HG03060 (cell line): ENCODE results near the gene SLC24A3.

Experiments
- ATAC-seq: cut with Tn5 transposase; IDR thresholded peaks from one replicate; pipeline ENCODE4 v1.9.1; 2021; ENCODE audit warnings: low read depth, moderate number of reproducible peaks; ENCODE audit not compliant: unreplicated experiment

Gene SLC24A3

GRCh38 chr20:19269737-19270340, 57.4 kb downstream of the SLC24A3 start:
- ATAC-seq, result no peak

GRCh38 chr20:19271879-19272651, 59.6 kb downstream of the SLC24A3 start:
- ATAC-seq, result no peak

GRCh38 chr20:19272976-19273654, 60.7 kb downstream of the SLC24A3 start:
- no peak for ATAC-seq

- no peak for ATAC-seq
These were observed 61.6 kb downstream of the SLC24A3 start for GRCh38 chr20:19274001-19274400.

GRCh38 chr20:19274412-19275015, 62.1 kb downstream of the SLC24A3 start:
- ATAC-seq, result no peak

- ATAC-seq, result no peak
These were observed 62.7 kb downstream of the SLC24A3 start for GRCh38 chr20:19275038-19275629.

GRCh38 chr20:19275630-19276071, 63.2 kb downstream of the SLC24A3 start:
- no peak for ATAC-seq

GRCh38 chr20:19277381-19277780, 64.9 kb downstream of the SLC24A3 start:
- no peak for ATAC-seq

- no peak for ATAC-seq
These were observed 71.1 kb downstream of the SLC24A3 start for GRCh38 chr20:19283490-19284025.

GRCh38 chr20:19284400-19285178, 72.1 kb downstream of the SLC24A3 start:
- ATAC-seq, result no peak

GRCh38 chr20:19285436-19285835, 73.0 kb downstream of the SLC24A3 start:
- ATAC-seq, result no peak

GRCh38 chr20:19288061-19288460, 75.6 kb downstream of the SLC24A3 start:
- no peak for ATAC-seq

GRCh38 chr20:19288636-19289035, 76.2 kb downstream of the SLC24A3 start:
- ATAC-seq, result no peak

- ATAC-seq, result no peak
These were observed 77.0 kb downstream of the SLC24A3 start for GRCh38 chr20:19289451-19289850.

GRCh38 chr20:19291024-19291817, 78.8 kb downstream of the SLC24A3 start:
- no peak for ATAC-seq

- ATAC-seq, result no peak
These were observed 79.3 kb downstream of the SLC24A3 start for GRCh38 chr20:19291818-19292132.

GRCh38 chr20:19292254-19292653, 79.8 kb downstream of the SLC24A3 start:
- ATAC-seq, result no peak

- ATAC-seq, result no peak
These were observed 82.6 kb downstream of the SLC24A3 start for GRCh38 chr20:19295076-19295475.

- ATAC-seq, result no peak
These were observed 86.2 kb downstream of the SLC24A3 start for GRCh38 chr20:19298652-19299051.
